Prostate gland (tissue), 2 donors: ENCODE results near the gene GEMIN2.

Experiments used
- CTCF ChIP-seq, 4 experiments: fragments of 200-600 bp in 2 of 4; fragments of 450-650 bp in 2 of 4; sonication (generic) in 2 of 4; IDR thresholded peaks; 1 replicate in 3 of 4; 2 replicates in 1 of 4; pipeline ENCODE4 v1.5.1; 2016 to 2019; ENCODE audit warnings: antibody characterized with exemption in 4 of 4, mild to moderate bottlenecking in 2 of 4, moderate library complexity in 2 of 4
- POLR2A ChIP-seq: fragments of 450-650 bp; IDR thresholded peaks from one replicate; pipeline ENCODE4 v1.6.1; 2016; ENCODE audit warnings: antibody characterized with exemption, mild to moderate bottlenecking
- POLR2AphosphoS5 ChIP-seq: sonication (generic); formaldehyde crosslinking; IDR thresholded peaks from one replicate; pipeline ENCODE4 v1.6.1; 2017; ENCODE audit warnings: antibody characterized with exemption

GRCh38 chr14:39154594-39155189 is 40.6 kb downstream of the GEMIN2 start:
- no peak for TF ChIP-seq CTCF (IDR thresholded peaks at IDR 0.05)
- TF ChIP-seq POLR2A, result no peak
- no peak for TF ChIP-seq POLR2AphosphoS5
